Measurements from ENCODE around the gene CREG1.

Gene CREG1

GRCh38 chr1:167551362-167551761, 2.2 kb downstream of the CREG1 start:
- Histone ChIP-seq H3K27ac (replicated peaks) (peak overlapping the region; percentile 78), H3K4me3 (replicated peaks; ENCODE audit: insufficient read depth, low read length) (peak overlapping the region; percentile 94), H3K27me3 (ENCODE audit: insufficient read depth, poor library complexity, severe bottlenecking) (no peaks in the 10 kb centered on the region)
- TF ChIP-seq CTCF (IDR thresholded peaks at IDR 0.05; ENCODE audit: insufficient read depth, low read length) (no peak), REST (IDR thresholded peaks at IDR 0.05; ENCODE audit: insufficient replicate concordance, low read depth) (no peak), POLR2AphosphoS5 (IDR thresholded peaks at IDR 0.05; ENCODE audit: low read depth) (no peak), GABPA (IDR thresholded peaks at IDR 0.05; ENCODE audit: low read depth) (no peak), SPI1 (IDR thresholded peaks at IDR 0.05; ENCODE audit: borderline replicate concordance, low read depth) (no peak)
- DNase-seq (ENCODE audit: low read depth in 1 of 2, low spot score in 1 of 2) = peak in 1 of 2 experiments; percentile 43

GRCh38 chr1:167548059-167548932, 5.3 kb downstream of the CREG1 start:
- peak overlapping the region; percentile 78 for H3K27ac ChIP-seq (replicated peaks)
- peak; percentile 85 to 87 for DNase-seq (ENCODE audit: low read depth in 1 of 2, low spot score in 1 of 2)
- H3K4me3 ChIP-seq (replicated peaks; ENCODE audit: insufficient read depth, low read length) = peak overlapping the region; percentile 0
- no peaks in the 10 kb centered on the region for H3K27me3 ChIP-seq (ENCODE audit: insufficient read depth, poor library complexity, severe bottlenecking)
- TF ChIP-seq POLR2AphosphoS5 (IDR thresholded peaks at IDR 0.05; ENCODE audit: low read depth) (no peak; the same call in 1 of the 2 replicates), REST (IDR thresholded peaks at IDR 0.05; ENCODE audit: insufficient replicate concordance, low read depth) (peak; percentile 18)

- Histone ChIP-seq H3K4me3 (replicated peaks; ENCODE audit: insufficient read depth, low read length) (no peak overlapping the region), H3K27ac (replicated peaks) (peak overlapping the region; percentile 78; the same call in 1 of the 2 replicates), H3K27me3 (ENCODE audit: insufficient read depth, poor library complexity, severe bottlenecking) (no peaks in the 10 kb centered on the region)
- TF ChIP-seq REST (IDR thresholded peaks at IDR 0.05; ENCODE audit: insufficient replicate concordance, low read depth) = no peak
- no peak for DNase-seq (ENCODE audit: low read depth in 1 of 2, low spot score in 1 of 2)
These were observed 6.6 kb downstream of the CREG1 start for GRCh38 chr1:167546935-167547334.

GRCh38 chr1:167545349-167545748, 8.2 kb downstream of the CREG1 start:
- no peak for TF ChIP-seq REST (IDR thresholded peaks at IDR 0.05; ENCODE audit: insufficient replicate concordance, low read depth)
- no peak for TF ChIP-seq GABPA (IDR thresholded peaks at IDR 0.05; ENCODE audit: low read depth)
- no peak for TF ChIP-seq CTCF (IDR thresholded peaks at IDR 0.05; ENCODE audit: insufficient read depth, low read length)
- no peak for TF ChIP-seq SPI1 (IDR thresholded peaks at IDR 0.05; ENCODE audit: borderline replicate concordance, low read depth)
- TF ChIP-seq POLR2AphosphoS5 (IDR thresholded peaks at IDR 0.05; ENCODE audit: low read depth) = no peak
- Histone ChIP-seq H3K27me3 (ENCODE audit: insufficient read depth, poor library complexity, severe bottlenecking) (no peaks in the 10 kb centered on the region), H3K4me3 (replicated peaks; ENCODE audit: insufficient read depth, low read length) (no peak overlapping the region), H3K27ac (replicated peaks) (peak overlapping the region; percentile 45; the same call in 1 of the 2 replicates)
- no peak for DNase-seq (ENCODE audit: low read depth in 1 of 2, low spot score in 1 of 2)
